Naive thymus-derived CD4-positive, alpha-beta T cell (primary cell): ENCODE data around the gene ATP10A. TPM values are rescaled to one million over a fixed set of nuclear protein-coding genes. Genes with fewer than 3 reads are reported as not detected.

Source experiments
- ATAC-seq: fragments of 150-1000 bp; cut with Tn5 transposase; 2 replicates; pipeline ENCODE4 v1.10.0; 2021; ENCODE audit warnings: mild to moderate bottlenecking, moderate library complexity
- CTCF ChIA-PET: fragments of 350-600 bp; sonication (Branson Sonifier 250); formaldehyde crosslinking; loops from one replicate; lab custom pipeline; 2021; ENCODE audit warnings: antibody characterized with exemption; lab: Charles Lee
- POLR2A ChIA-PET: fragments of 350-600 bp; sonication (Branson Sonifier 250); formaldehyde crosslinking; loops from one replicate; lab custom pipeline; 2021; ENCODE audit warnings: antibody characterized with exemption, inconsistent platforms; lab: Charles Lee
- DNase-seq, 9 donors: peaks; one replicate each; pipeline versions ENCODE4 v3.0.0 to v3.0.0-alpha.2; 2020 to 2022; ENCODE audit warnings: mixed read lengths in 1 of 9
- H3K27ac ChIP-seq: one replicate; pipeline ENCODE4 v1.7.0; 2013; ENCODE audit warnings: mild to moderate bottlenecking, low read depth, low read length, moderate library complexity
- H3K27me3 ChIP-seq, 2 donors: one replicate each; pipeline ENCODE4 v1.7.0; 2013; ENCODE audit warnings: low read length in 2 of 2, mild to moderate bottlenecking in 2 of 2, moderate library complexity in 2 of 2; ENCODE audit not compliant: control insufficient read depth in 2 of 2, insufficient read depth in 2 of 2
- H3K36me3 ChIP-seq, 3 experiments: 1 replicate in 2 of 3; 2 replicates in 1 of 3; pipeline ENCODE4 v1.7.0; 2013; ENCODE audit warnings: low read length in 3 of 3, mild to moderate bottlenecking in 3 of 3, moderate library complexity in 1 of 3; ENCODE audit not compliant: insufficient read depth in 3 of 3, control insufficient read depth in 2 of 3
- H3K4me1 ChIP-seq, 2 donors: one replicate each; pipeline ENCODE4 v1.7.0; 2013; ENCODE audit warnings: low read length in 2 of 2, mild to moderate bottlenecking in 2 of 2, moderate library complexity in 1 of 2; ENCODE audit not compliant: control insufficient read depth in 2 of 2, insufficient read depth in 2 of 2
- H3K4me3 ChIP-seq: 2 replicates; pipeline ENCODE4 v1.7.0; 2013; ENCODE audit warnings: mild to moderate bottlenecking, low read length
- H3K9me3 ChIP-seq, 3 experiments: 1 replicate in 2 of 3; 2 replicates in 1 of 3; pipeline ENCODE4 v1.7.0; 2013; ENCODE audit warnings: low read length in 3 of 3; ENCODE audit not compliant: control insufficient read depth in 2 of 3
- H3K27ac Mint-ChIP-seq, 9 donors: one replicate each; pipeline ENCODE4 v1.8.0; 2020 to 2022; ENCODE audit warnings: mixed read lengths in 9 of 9, mild to moderate bottlenecking in 8 of 9, moderate library complexity in 5 of 9, inconsistent platforms in 2 of 9
- H3K27me3 Mint-ChIP-seq, 5 donors: one replicate each; pipeline ENCODE4 v1.8.0; 2021 to 2022; ENCODE audit warnings: mixed read lengths in 5 of 5, mild to moderate bottlenecking in 1 of 5
- H3K36me3 Mint-ChIP-seq, 5 donors: one replicate each; pipeline ENCODE4 v1.8.0; 2020 to 2022; ENCODE audit warnings: mixed read lengths in 5 of 5, mild to moderate bottlenecking in 3 of 5, inconsistent platforms in 1 of 5
- H3K4me1 Mint-ChIP-seq, 7 donors: one replicate each; pipeline ENCODE4 v1.8.0; 2020 to 2022; ENCODE audit warnings: mixed read lengths in 7 of 7, mild to moderate bottlenecking in 3 of 7, inconsistent platforms in 1 of 7
- H3K4me3 Mint-ChIP-seq, 10 donors: one replicate each; pipeline ENCODE4 v1.8.0; 2020 to 2022; ENCODE audit warnings: mild to moderate bottlenecking in 10 of 10, mixed read lengths in 10 of 10, moderate library complexity in 6 of 10, inconsistent platforms in 2 of 10
- H3K9me3 Mint-ChIP-seq, 11 donors: one replicate each; pipeline ENCODE4 v1.8.0; 2020 to 2022; ENCODE audit warnings: mixed read lengths in 11 of 11, mild to moderate bottlenecking in 4 of 11, inconsistent platforms in 1 of 11, moderate library complexity in 1 of 11
- intact Hi-C, 2 donors: fragments of 100-400 bp; cut with micrococcal nuclease; formaldehyde crosslinking; loops; one replicate each; pipeline ENCODE4 v1.15.1; 2023
- polyA plus RNA-seq, 2 donors: library from polyadenylated mRNA; unstranded; fragments of 300-500 nt; fragmentation: Illumina TruSeq; gene quantifications; one replicate each; pipeline ENCODE4 v1.2.3, GENCODE V29; 2021
- total RNA-seq, 6 experiments: library from RNA in 5 of 6; stranded (reverse) in 5 of 6; gene quantifications; 1 replicate in 5 of 6; 2 replicates in 1 of 6; pipeline ENCODE4 v1.2.3 and lab custom pipeline; 2021 to 2026

ATP10A gene
- total and polyA plus RNA-seq, 7 experiments from 2014 or later, result 7.2 to 86.4 (median 57.6) TPM

DNA sequence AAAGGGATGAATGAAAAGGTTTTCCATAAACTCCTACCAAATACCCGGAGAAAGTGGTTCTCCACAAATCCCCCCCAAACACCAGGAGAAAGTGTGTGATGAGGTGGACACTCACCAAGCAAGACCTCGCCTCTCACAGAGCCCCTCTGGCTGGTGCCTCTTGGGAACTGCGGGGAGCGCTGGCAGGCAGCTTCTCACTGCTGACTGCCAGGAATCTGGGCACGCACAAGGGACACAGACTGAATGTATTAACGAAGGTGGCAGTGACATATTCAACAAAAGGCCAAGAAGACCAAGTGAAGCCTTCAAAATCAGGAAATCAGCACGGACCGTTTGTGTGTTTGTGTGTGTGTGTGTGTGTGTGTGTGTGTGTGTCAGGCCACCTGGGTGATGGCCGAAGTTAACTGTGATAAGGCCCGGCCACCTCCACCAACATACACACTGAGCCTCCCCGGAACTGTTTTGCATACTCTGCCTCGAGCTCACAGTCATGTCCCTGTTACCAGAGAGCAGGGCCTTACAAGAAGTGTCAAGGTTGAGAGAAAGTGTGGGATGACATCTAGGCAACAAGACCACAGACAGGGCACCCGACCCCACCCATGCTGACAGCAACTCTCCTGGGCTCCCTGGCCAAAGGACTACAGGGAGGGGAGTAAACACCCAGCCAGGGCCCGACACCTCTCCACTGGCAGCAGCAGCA, 18.0 kb downstream of the ATP10A start:
- H3K27ac ChIP-seq, result peak overlapping the region; percentile 75
- H3K4me1 ChIP-seq, result peaks cover 18 to 60% of the 10 kb centered on the region in 2 donors
- no peak overlapping the region for H3K4me3 ChIP-seq
- DNase-seq (no peak), ATAC-seq (no peak)
- peaks cover 51 to 98% (median 85%) of the 10 kb centered on the region in 7 donors for H3K4me1 Mint-ChIP-seq
- no peaks in the 10 kb centered on the region for H3K36me3 ChIP-seq
- CTCF ChIA-PET, result interaction anchor here (0.9 kb wide), 1 partner anchor 34 kb away, joined by 3 read pairs; no protein-coding TSS in a partner anchor
- intact Hi-C loops, result no loop called here
- H3K27me3 Mint-ChIP-seq, result no peaks in the 10 kb centered on the region
- no peaks in the 10 kb centered on the region for H3K9me3 ChIP-seq
- no peaks in the 10 kb centered on the region for H3K9me3 Mint-ChIP-seq
- H3K27ac Mint-ChIP-seq, result peak overlapping the region; percentile 88 to 99 (median 98)
- no peaks in the 10 kb centered on the region for H3K27me3 ChIP-seq
- H3K4me3 Mint-ChIP-seq, result peak overlapping the region; percentile 38 to 84 (median 68)
- POLR2A ChIA-PET, result interaction anchor here (1.1 to 13.6 kb wide), 3 partner anchors 13 to 34 kb away, joined by 4 to 257 read pairs (median 4); partner anchors contain the start of gene ATP10A
- peaks cover 0 to 35% (median 11%) of the 10 kb centered on the region in 5 donors for H3K36me3 Mint-ChIP-seq

DNA sequence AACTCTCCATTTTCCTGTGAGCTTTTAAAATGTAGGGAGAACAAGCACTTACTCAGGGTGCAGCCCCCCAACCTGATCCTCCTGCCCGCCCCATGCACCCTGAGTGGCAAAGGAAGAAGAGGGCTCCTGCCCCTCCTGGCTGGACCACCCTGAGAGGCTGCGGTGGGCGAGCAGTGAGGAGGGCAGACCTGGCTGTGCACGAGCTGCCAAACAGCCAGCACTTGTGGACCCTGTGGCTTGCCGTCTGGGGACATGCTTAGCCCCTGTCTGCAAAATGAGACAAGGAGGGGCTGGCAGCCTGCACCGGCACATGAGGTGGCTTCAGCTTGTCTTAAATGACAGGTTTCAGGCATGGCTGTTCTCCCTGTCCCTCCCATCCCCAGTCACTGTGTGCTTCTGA, 18.6 kb downstream of the ATP10A start:
- intact Hi-C loops, result no loop called here
- Histone ChIP-seq H3K9me3 (no peaks in the 10 kb centered on the region), H3K4me1 (peaks cover 18 to 57% of the 10 kb centered on the region in 2 donors), H3K4me3 (no peak overlapping the region), H3K27me3 (no peaks in the 10 kb centered on the region), H3K27ac (peak overlapping the region; percentile 75), H3K36me3 (no peaks in the 10 kb centered on the region)
- Mint-ChIP-seq H3K4me3 (peak overlapping the region in 5 of 10 donors; percentile 38 to 84 (median 62)), H3K4me1 (peaks cover 48 to 98% (median 84%) of the 10 kb centered on the region in 7 donors), H3K9me3 (no peaks in the 10 kb centered on the region), H3K27ac (peak overlapping the region in 8 of 9 donors; percentile 89 to 99 (median 98)), H3K27me3 (no peaks in the 10 kb centered on the region), H3K36me3 (peaks cover 0 to 35% (median 13%) of the 10 kb centered on the region in 5 donors)
- DNase-seq, result no peak
- ChIA-PET POLR2A (interaction anchor here (1.1 to 13.6 kb wide), 3 partner anchors 13 to 33 kb away, joined by 4 to 257 read pairs (median 4); partner anchors contain the start of gene ATP10A), CTCF (no interaction called here)
- no peak for ATAC-seq

DNA sequence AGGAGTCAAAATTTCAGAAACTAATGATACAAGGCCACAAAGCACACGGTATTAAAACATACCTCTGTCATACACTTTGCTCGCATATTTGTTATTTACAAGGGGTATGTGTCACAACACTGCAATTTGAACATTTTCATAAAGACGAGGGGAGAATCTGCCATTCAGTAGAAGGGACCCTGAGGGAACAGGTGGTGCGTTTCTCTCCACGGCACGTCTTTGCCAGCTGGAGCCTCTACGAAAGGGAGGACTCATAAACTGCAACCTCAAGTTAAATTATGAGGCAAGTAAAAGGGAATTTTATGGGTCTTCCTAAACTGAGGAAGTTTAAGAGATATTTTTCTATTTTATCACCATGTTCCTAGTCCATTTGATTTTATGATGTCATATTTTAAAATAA, 19.1 kb downstream of the ATP10A start:
- Mint-ChIP-seq H3K4me1 (peaks cover 47 to 98% (median 84%) of the 10 kb centered on the region in 7 donors), H3K27ac (peak overlapping the region in 8 of 9 donors; percentile 49 to 99 (median 81)), H3K36me3 (peaks cover 0 to 31% (median 13%) of the 10 kb centered on the region in 5 donors), H3K27me3 (no peaks in the 10 kb centered on the region), H3K4me3 (peak overlapping the region in 2 of 10 donors; percentile 3 to 21), H3K9me3 (no peaks in the 10 kb centered on the region)
- ChIA-PET CTCF (interaction anchor here (1.6 kb wide), 1 partner anchor 13 kb away, joined by 3 read pairs; no protein-coding TSS in a partner anchor), POLR2A (interaction anchor here (1.1 to 13.6 kb wide), 3 partner anchors 12 to 33 kb away, joined by 4 to 257 read pairs (median 4); partner anchors contain the start of gene ATP10A)
- no peak overlapping the region for H3K4me3 ChIP-seq
- no peak for ATAC-seq
- DNase-seq, result no peak
- no peak overlapping the region for H3K27ac ChIP-seq
- H3K27me3 ChIP-seq, result no peaks in the 10 kb centered on the region
- no peaks in the 10 kb centered on the region for H3K9me3 ChIP-seq
- intact Hi-C loops, result no loop called here
- peaks cover 18 to 52% of the 10 kb centered on the region in 2 donors for H3K4me1 ChIP-seq
- H3K36me3 ChIP-seq, result no peaks in the 10 kb centered on the region

GRCh38 chr15:25839638-25840156, 23.4 kb downstream of the ATP10A start:
- Mint-ChIP-seq H3K27me3 (no peaks in the 10 kb centered on the region), H3K4me3 (peak overlapping the region in 2 of 10 donors; percentile 9 to 66), H3K9me3 (no peaks in the 10 kb centered on the region), H3K27ac (peak overlapping the region in 4 of 9 donors; percentile 15 to 62 (median 40)), H3K4me1 (peaks cover 36 to 91% (median 76%) of the 10 kb centered on the region in 7 donors), H3K36me3 (peaks cover 2 to 25% (median 15%) of the 10 kb centered on the region in 5 donors)
- Histone ChIP-seq H3K27ac (no peak overlapping the region), H3K9me3 (no peaks in the 10 kb centered on the region), H3K4me3 (no peak overlapping the region), H3K27me3 (no peaks in the 10 kb centered on the region), H3K4me1 (peaks cover 0 to 15% of the 10 kb centered on the region in 2 donors), H3K36me3 (no peaks in the 10 kb centered on the region)
- ChIA-PET CTCF (no interaction called here), POLR2A (interaction anchor here (0.9 to 3.3 kb wide), 2 partner anchors 9 to 18 kb away, joined by 3 to 10 read pairs; no protein-coding TSS in a partner anchor)
- ATAC-seq (no peak), DNase-seq (no peak)
- intact Hi-C loops, result loop anchor here in 1 of 2 donors (2.0 kb wide), 1 partner anchor 25 kb away; no protein-coding TSS in a partner anchor

DNA sequence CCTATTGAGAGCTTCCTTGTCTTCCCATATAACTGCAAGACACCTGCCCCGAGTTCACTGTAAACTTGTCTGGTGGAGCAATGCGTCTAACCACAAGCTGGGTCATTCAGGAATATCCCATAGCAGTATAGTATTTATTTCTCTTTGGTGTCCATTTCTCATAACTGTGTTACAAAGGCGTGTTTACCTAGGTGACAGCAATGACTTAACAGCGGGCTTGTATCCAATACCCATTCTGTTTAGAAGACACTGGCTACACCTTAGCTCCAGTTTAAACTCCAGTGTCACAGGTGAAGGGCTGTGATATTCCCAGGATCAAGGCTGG, 24.3 kb downstream of the ATP10A start:
- Histone ChIP-seq H3K36me3 (no peaks in the 10 kb centered on the region), H3K27ac (no peak overlapping the region), H3K9me3 (no peaks in the 10 kb centered on the region), H3K4me1 (peaks cover 0 to 14% of the 10 kb centered on the region in 2 donors), H3K4me3 (no peak overlapping the region), H3K27me3 (no peaks in the 10 kb centered on the region)
- no peaks in the 10 kb centered on the region for H3K27me3 Mint-ChIP-seq
- intact Hi-C loops, result loop anchor here in 1 of 2 donors (2.0 kb wide), 1 partner anchor 24 kb away; no protein-coding TSS in a partner anchor
- ATAC-seq (no peak), DNase-seq (no peak)
- no peaks in the 10 kb centered on the region for H3K9me3 Mint-ChIP-seq
- peak overlapping the region in 3 of 10 donors; percentile 22 to 66 (median 65) for H3K4me3 Mint-ChIP-seq
- POLR2A ChIA-PET, result interaction anchor here (0.9 to 3.3 kb wide), 2 partner anchors 10 to 17 kb away, joined by 3 to 10 read pairs; no protein-coding TSS in a partner anchor
- H3K27ac Mint-ChIP-seq, result peak overlapping the region in 3 of 9 donors; percentile 12 to 57 (median 15)
- CTCF ChIA-PET, result no interaction called here
- peaks cover 5 to 29% (median 15%) of the 10 kb centered on the region in 5 donors for H3K36me3 Mint-ChIP-seq
- peaks cover 34 to 91% (median 76%) of the 10 kb centered on the region in 7 donors for H3K4me1 Mint-ChIP-seq

GRCh38 chr15:25838191-25838870, 24.8 kb downstream of the ATP10A start:
- intact Hi-C loops, result loop anchor here in 1 of 2 donors (2.0 kb wide), 1 partner anchor 24 kb away; no protein-coding TSS in a partner anchor
- Mint-ChIP-seq H3K27ac (peak overlapping the region in 4 of 9 donors; percentile 48 to 74 (median 62)), H3K27me3 (no peaks in the 10 kb centered on the region), H3K4me1 (peaks cover 30 to 90% (median 75%) of the 10 kb centered on the region in 7 donors), H3K36me3 (peaks cover 5 to 27% (median 15%) of the 10 kb centered on the region in 5 donors), H3K4me3 (peak overlapping the region in 8 of 10 donors; percentile 8 to 75 (median 40)), H3K9me3 (no peaks in the 10 kb centered on the region)
- ChIA-PET POLR2A (interaction anchor here (3.3 kb wide), 1 partner anchor 10 kb away, joined by 10 read pairs; no protein-coding TSS in a partner anchor), CTCF (no interaction called here)
- no peak overlapping the region for H3K4me3 ChIP-seq
- no peaks in the 10 kb centered on the region for H3K27me3 ChIP-seq
- ATAC-seq (no peak), DNase-seq (no peak)
- H3K4me1 ChIP-seq, result peaks cover 0 to 14% of the 10 kb centered on the region in 2 donors
- H3K36me3 ChIP-seq, result no peaks in the 10 kb centered on the region
- H3K27ac ChIP-seq, result no peak overlapping the region
- H3K9me3 ChIP-seq, result no peaks in the 10 kb centered on the region
